Left ventricle myocardium inferior (tissue), 1 donor: ENCODE data around the gene C1orf210. TPM values are rescaled to one million over a fixed set of nuclear protein-coding genes. Genes with fewer than 3 reads are reported as not detected.

Experiments used
- DNase-seq: peaks from one replicate; pipeline ENCODE4 v3.0.0-alpha.2; 2020
- H3K27ac ChIP-seq: fragments of 200-600 bp; replicated peaks from 2 replicates; pipeline ENCODE4 v1.8.0; 2021
- H3K27me3 ChIP-seq: fragments of 200-600 bp; 2 replicates; pipeline ENCODE4 v1.8.0; 2021; ENCODE audit warnings: low read depth
- H3K36me3 ChIP-seq: fragments of 200-600 bp; 2 replicates; pipeline ENCODE4 v1.8.0; 2021
- H3K4me1 ChIP-seq: fragments of 200-600 bp; 2 replicates; pipeline ENCODE4 v1.8.0; 2021
- H3K4me3 ChIP-seq: fragments of 200-600 bp; 2 replicates; pipeline ENCODE4 v1.8.0; 2021; ENCODE audit warnings: mild to moderate bottlenecking, moderate library complexity
- H3K9me3 ChIP-seq: fragments of 200-600 bp; replicated peaks from 2 replicates; pipeline ENCODE4 v1.8.0; 2021
- CTCF ChIP-seq: fragments of 200-600 bp; IDR thresholded peaks from 2 replicates; pipeline ENCODE4 v1.8.0; 2021; ENCODE audit warnings: antibody characterized with exemption, mild to moderate bottlenecking, borderline replicate concordance
- intact Hi-C: fragments of 100-400 bp; cut with micrococcal nuclease; formaldehyde crosslinking; loops from one replicate; pipeline ENCODE4 v1.11.0; 2022
- total RNA-seq: library from RNA; stranded (reverse); fragmentation: NEBNext Ultra II Directional; extraction: Animal tissue kit (Norgen Biotek cat#: 25700); gene quantifications from one replicate; pipeline ENCODE4 v1.2.1, GENCODE V29; 2021
- donor health status: DM: no; HTN: yes; CAD: no; lungs with severe emphysema.

Gene C1orf210
- total RNA-seq, 1 donor from 2014 or later, result not detected

GRCh38 chr1:43298055-43298454 is 12.7 kb upstream of the C1orf210 start:
- DNase-seq, result no peak
- Histone ChIP-seq H3K27me3 (no peaks in the 10 kb centered on the region), H3K27ac (no peak overlapping the region), H3K9me3 (no peaks in the 10 kb centered on the region), H3K36me3 (no peaks in the 10 kb centered on the region), H3K4me3 (no peak overlapping the region), H3K4me1 (peaks cover 70% of the 10 kb centered on the region)
- intact Hi-C loops, result no loop called here
- no peak for TF ChIP-seq CTCF

GRCh38 chr1:43296207-43296606 is 10.8 kb upstream of the C1orf210 start:
- Histone ChIP-seq H3K36me3 (no peaks in the 10 kb centered on the region), H3K9me3 (no peaks in the 10 kb centered on the region), H3K27ac (peak overlapping the region; percentile 84), H3K4me3 (no peak overlapping the region), H3K4me1 (peaks cover 59% of the 10 kb centered on the region), H3K27me3 (no peaks in the 10 kb centered on the region)
- intact Hi-C loops, result no loop called here
- TF ChIP-seq CTCF, result no peak
- DNase-seq, result no peak

GRCh38 chr1:43294761-43295160 is 9.4 kb upstream of the C1orf210 start:
- no peak for TF ChIP-seq CTCF
- intact Hi-C loops, result no loop called here
- H3K4me1 ChIP-seq, result peaks cover 52% of the 10 kb centered on the region

GRCh38 chr1:43293896-43294760 is 8.7 kb upstream of the C1orf210 start:
- intact Hi-C loops, result no loop called here
- Histone ChIP-seq H3K27ac (peak overlapping the region; percentile 84), H3K36me3 (no peaks in the 10 kb centered on the region), H3K4me3 (no peak overlapping the region), H3K9me3 (no peaks in the 10 kb centered on the region), H3K4me1 (peaks cover 46% of the 10 kb centered on the region), H3K27me3 (no peaks in the 10 kb centered on the region)
- no peak for TF ChIP-seq CTCF
- no peak for DNase-seq

More at GRCh38 chr1:43294761-43295160, 9.4 kb upstream of the C1orf210 start:
- no peak overlapping the region for H3K4me3 ChIP-seq
- DNase-seq, result no peak
- H3K27me3 ChIP-seq, result no peaks in the 10 kb centered on the region
- no peaks in the 10 kb centered on the region for H3K9me3 ChIP-seq
- H3K27ac ChIP-seq, result peak overlapping the region; percentile 84
- no peaks in the 10 kb centered on the region for H3K36me3 ChIP-seq

GRCh38 chr1:43293176-43293575 is 7.8 kb upstream of the C1orf210 start:
- peak overlapping the region; percentile 84 for H3K27ac ChIP-seq
- intact Hi-C loops, result no loop called here
- H3K4me3 ChIP-seq, result no peak overlapping the region
- no peaks in the 10 kb centered on the region for H3K27me3 ChIP-seq
- H3K4me1 ChIP-seq, result peaks cover 46% of the 10 kb centered on the region
- H3K9me3 ChIP-seq, result no peaks in the 10 kb centered on the region
- no peak for TF ChIP-seq CTCF
- no peaks in the 10 kb centered on the region for H3K36me3 ChIP-seq
- DNase-seq, result no peak
